Measurements from ENCODE around the gene SLK. TPM values are rescaled to one million over a fixed set of nuclear protein-coding genes. Genes with fewer than 3 reads are reported as not detected.
A peak's percentile ranks its signal among the peaks of the same experiment; 100 is the strongest.

SLK gene
- total and polyA plus RNA-seq, 2 donors from 2014 or later: 12.3 to 45.5 TPM

DNA sequence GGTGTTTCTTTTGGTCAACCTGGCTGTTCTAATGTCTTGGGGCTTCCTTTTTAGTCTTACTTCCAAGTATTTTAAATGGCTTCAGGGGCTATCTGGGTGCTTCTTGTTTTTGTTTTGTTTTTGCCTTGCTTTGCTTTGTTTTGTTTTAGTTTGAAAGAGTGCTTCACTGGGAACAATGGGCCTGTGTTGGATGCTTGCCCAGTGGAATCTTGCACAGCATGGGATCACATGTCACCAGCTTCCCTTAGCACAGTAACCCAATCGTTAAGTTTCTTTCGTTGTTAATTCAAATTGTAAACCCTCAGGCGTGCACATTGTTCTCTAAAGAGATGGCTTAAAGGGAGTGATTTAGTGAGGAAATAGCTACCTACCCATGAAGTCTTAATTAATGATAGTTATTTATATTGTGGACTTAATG is 109.8 kb downstream of the SLK start:
- Histone ChIP-seq H3K9me3 (ENCODE audit: control insufficient read depth in 2 of 3, insufficient read depth in 1 of 3, low read length in 3 of 3) (no peaks in the 10 kb centered on the region), H3K4me1 (ENCODE audit: control insufficient read depth in 2 of 3, insufficient read depth in 2 of 3, low read depth in 1 of 3, low read length in 3 of 3) (peaks cover 0 to 5% (median 0%) of the 10 kb centered on the region in 3 donors), H3K9ac (ENCODE audit: low read length in 3 of 3) (no peak overlapping the region), H3K27me3 (ENCODE audit: control insufficient read depth, insufficient read depth, low read length) (no peaks in the 10 kb centered on the region), H3K36me3 (ENCODE audit: control insufficient read depth in 2 of 3, insufficient read depth in 3 of 3, low read length in 3 of 3) (no peaks in the 10 kb centered on the region), H3K4me3 (ENCODE audit: low read length in 3 of 3) (no peak overlapping the region), H3K27ac (ENCODE audit: low read depth in 2 of 2, low read length in 2 of 2) (peak overlapping the region in 1 of 2 donors; percentile 56)
- peak; percentile 59 for FAIRE-seq
- peak in 3 of 5 donors; percentile 41 to 88 (median 72) for DNase-seq
- intact Hi-C loops (cut with DNase I): no loop called here
- TF ChIP-seq, protein P1, sequence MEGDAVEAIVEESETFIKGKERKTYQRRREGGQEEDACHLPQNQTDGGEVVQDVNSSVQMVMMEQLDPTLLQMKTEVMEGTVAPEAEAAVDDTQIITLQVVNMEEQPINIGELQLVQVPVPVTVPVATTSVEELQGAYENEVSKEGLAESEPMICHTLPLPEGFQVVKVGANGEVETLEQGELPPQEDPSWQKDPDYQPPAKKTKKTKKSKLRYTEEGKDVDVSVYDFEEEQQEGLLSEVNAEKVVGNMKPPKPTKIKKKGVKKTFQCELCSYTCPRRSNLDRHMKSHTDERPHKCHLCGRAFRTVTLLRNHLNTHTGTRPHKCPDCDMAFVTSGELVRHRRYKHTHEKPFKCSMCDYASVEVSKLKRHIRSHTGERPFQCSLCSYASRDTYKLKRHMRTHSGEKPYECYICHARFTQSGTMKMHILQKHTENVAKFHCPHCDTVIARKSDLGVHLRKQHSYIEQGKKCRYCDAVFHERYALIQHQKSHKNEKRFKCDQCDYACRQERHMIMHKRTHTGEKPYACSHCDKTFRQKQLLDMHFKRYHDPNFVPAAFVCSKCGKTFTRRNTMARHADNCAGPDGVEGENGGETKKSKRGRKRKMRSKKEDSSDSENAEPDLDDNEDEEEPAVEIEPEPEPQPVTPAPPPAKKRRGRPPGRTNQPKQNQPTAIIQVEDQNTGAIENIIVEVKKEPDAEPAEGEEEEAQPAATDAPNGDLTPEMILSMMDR (IDR thresholded peaks at IDR 0.05; ENCODE audit: borderline replicate concordance, extremely low read depth, insufficient read depth): no peak

DNA sequence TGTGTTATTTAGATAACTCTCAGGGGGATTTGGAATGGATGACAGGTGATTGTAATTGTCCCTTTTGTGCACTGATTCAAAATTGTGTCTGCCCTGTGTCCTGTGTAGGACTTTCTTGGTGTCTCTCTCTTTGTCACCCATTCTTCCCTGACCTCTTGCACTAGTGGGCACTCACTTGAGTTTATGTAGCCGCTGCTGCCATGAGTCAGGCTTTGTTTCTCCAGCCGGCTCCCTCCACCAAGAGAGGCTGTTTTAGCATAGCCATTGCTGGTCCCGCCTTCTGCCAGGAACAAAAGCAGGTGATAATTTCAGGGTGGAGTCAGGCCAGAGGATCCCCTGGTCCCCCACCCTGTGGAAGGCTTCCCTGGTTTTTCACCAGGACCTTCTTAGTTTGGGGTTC is 110.3 kb downstream of the SLK start:
- H3K27ac ChIP-seq (ENCODE audit: low read depth in 2 of 2, low read length in 2 of 2): no peak overlapping the region
- H3K4me1 ChIP-seq (ENCODE audit: control insufficient read depth in 2 of 3, insufficient read depth in 2 of 3, low read depth in 1 of 3, low read length in 3 of 3): peaks cover 0 to 5% (median 0%) of the 10 kb centered on the region in 3 donors
- H3K4me3 ChIP-seq (ENCODE audit: low read length in 3 of 3): no peak overlapping the region
- no peak overlapping the region for H3K9ac ChIP-seq (ENCODE audit: low read length in 3 of 3)
- DNase-seq: no peak
- H3K27me3 ChIP-seq (ENCODE audit: control insufficient read depth, insufficient read depth, low read length): no peaks in the 10 kb centered on the region
- intact Hi-C loops (cut with DNase I): no loop called here
- no peak for FAIRE-seq
- TF ChIP-seq, protein P1 (IDR thresholded peaks at IDR 0.05; ENCODE audit: borderline replicate concordance, extremely low read depth, insufficient read depth): no peak
- no peaks in the 10 kb centered on the region for H3K36me3 ChIP-seq (ENCODE audit: control insufficient read depth in 2 of 3, insufficient read depth in 3 of 3, low read length in 3 of 3)
- H3K9me3 ChIP-seq (ENCODE audit: control insufficient read depth in 2 of 3, insufficient read depth in 1 of 3, low read length in 3 of 3): no peaks in the 10 kb centered on the region

DNA sequence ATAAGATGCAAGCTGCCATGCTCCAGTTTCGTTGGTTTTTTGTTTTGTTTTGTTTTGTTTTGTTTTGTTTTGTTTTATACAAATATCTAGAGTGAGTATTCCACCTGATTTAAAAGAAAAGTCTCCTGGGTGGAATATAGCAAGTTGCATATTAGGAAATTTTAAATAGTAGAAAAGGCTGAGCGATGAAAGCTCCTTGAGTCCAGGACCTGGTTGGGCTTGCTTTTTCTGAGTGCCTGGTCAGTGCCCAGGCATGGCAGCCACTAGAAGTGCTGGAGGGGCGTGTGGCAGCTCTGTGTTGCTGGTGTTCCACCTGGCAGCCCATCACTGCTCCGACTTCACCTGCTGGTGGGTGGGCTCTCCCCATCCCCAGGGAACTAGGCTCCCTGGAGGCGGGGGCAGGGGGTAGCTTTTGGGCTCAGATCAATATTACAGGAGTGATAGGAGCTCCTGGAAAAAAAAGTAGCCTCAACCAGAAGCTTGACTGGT is 110.8 kb downstream of the SLK start:
- FAIRE-seq: no peak
- Histone ChIP-seq H3K4me3 (ENCODE audit: low read length in 3 of 3) (no peak overlapping the region), H3K9ac (ENCODE audit: low read length in 3 of 3) (no peak overlapping the region), H3K4me1 (ENCODE audit: control insufficient read depth in 2 of 3, insufficient read depth in 2 of 3, low read depth in 1 of 3, low read length in 3 of 3) (peaks cover 0 to 5% (median 0%) of the 10 kb centered on the region in 3 donors), H3K27me3 (ENCODE audit: control insufficient read depth, insufficient read depth, low read length) (no peaks in the 10 kb centered on the region), H3K36me3 (ENCODE audit: control insufficient read depth in 2 of 3, insufficient read depth in 3 of 3, low read length in 3 of 3) (no peaks in the 10 kb centered on the region), H3K27ac (ENCODE audit: low read depth in 2 of 2, low read length in 2 of 2) (no peak overlapping the region), H3K9me3 (ENCODE audit: control insufficient read depth in 2 of 3, insufficient read depth in 1 of 3, low read length in 3 of 3) (no peaks in the 10 kb centered on the region)
- intact Hi-C loops (cut with DNase I): no loop called here
- peak in 1 of 5 donors; percentile 15 for DNase-seq
- TF ChIP-seq, protein P1 (IDR thresholded peaks at IDR 0.05; ENCODE audit: borderline replicate concordance, extremely low read depth, insufficient read depth): no peak

Small RNA genes lying within 50 kb of the gene (microRNA-seq; reads per million reads assigned to microRNA genes)
- not detected for gene MIR936

Other genes starting within 250 kb of the SLK start
- 20.1 TPM for gene SH3PXD2A, start 111.6 kb upstream of the SLK start, total RNA-seq
- gene SH3PXD2A, start 111.6 kb upstream of the SLK start, polyA plus RNA-seq (ENCODE audit: insufficient read depth, low read depth, low replicate concordance): 2.4 TPM
- gene STN1, start 49.0 kb upstream of the SLK start, total RNA-seq: 30.1 TPM
- 29.4 TPM for gene STN1, start 49.0 kb upstream of the SLK start, polyA plus RNA-seq (ENCODE audit: insufficient read depth, low read depth, low replicate concordance)
- gene COL17A1, start 118.7 kb downstream of the SLK start, total RNA-seq: 10.8 TPM
- 0.58 TPM for gene COL17A1, start 118.7 kb downstream of the SLK start, polyA plus RNA-seq (ENCODE audit: insufficient read depth, low read depth, low replicate concordance)
- gene SFR1, start 155.0 kb downstream of the SLK start, total RNA-seq: 9.3 TPM
- gene SFR1, start 155.0 kb downstream of the SLK start, polyA plus RNA-seq (ENCODE audit: insufficient read depth, low read depth, low replicate concordance): 7.3 TPM